ENCODE data around the gene RRAGA. TPM values are rescaled to one million over a fixed set of nuclear protein-coding genes. Genes with fewer than 3 reads are reported as not detected.

Gene RRAGA
- total RNA-seq, 4 donors from 2014 or later = 37.4 to 61.6 (median 57.8) TPM

GRCh38 chr9:19030899-19031298, 18.3 kb upstream of the RRAGA start:
- 89% methylated on average over 1 of the region's 1 CpG for WGBS

GRCh38 chr9:19032406-19032805, 16.8 kb upstream of the RRAGA start:
- Histone ChIP-seq H3K27ac (no peak overlapping the region), H3K9me3 (no peaks in the 10 kb centered on the region), H3K4me3 (no peak overlapping the region), H3K36me3 (no peaks in the 10 kb centered on the region), H3K4me1 (peaks cover 7% of the 10 kb centered on the region), H3K27me3 (no peaks in the 10 kb centered on the region)
- TF ChIP-seq EP300 (IDR thresholded peaks at IDR 0.05) = no peak
- no peak for TF ChIP-seq POLR2AphosphoS5 (IDR thresholded peaks at IDR 0.05)
- TF ChIP-seq POLR2A (IDR thresholded peaks at IDR 0.05) = no peak
- 69% methylated on average over 13 of the region's 14 CpGs for WGBS
- DNase-seq (ENCODE audit: low spot score in 2 of 2) = no peak

More at GRCh38 chr9:19030899-19031298, 18.3 kb upstream of the RRAGA start:
- DNase-seq (ENCODE audit: low spot score in 2 of 2) = no peak
- Histone ChIP-seq H3K36me3 (no peaks in the 10 kb centered on the region), H3K27me3 (no peaks in the 10 kb centered on the region), H3K4me1 (peaks cover 7% of the 10 kb centered on the region), H3K4me3 (no peak overlapping the region), H3K27ac (no peak overlapping the region), H3K9me3 (no peaks in the 10 kb centered on the region)
- no peak for TF ChIP-seq POLR2A (IDR thresholded peaks at IDR 0.05)
- TF ChIP-seq POLR2AphosphoS5 (IDR thresholded peaks at IDR 0.05) = no peak
- no peak for TF ChIP-seq CTCF (IDR thresholded peaks at IDR 0.05)
- TF ChIP-seq EP300 (IDR thresholded peaks at IDR 0.05) = no peak

GRCh38 chr9:19033015-19033414, 16.2 kb upstream of the RRAGA start, which contains the start of gene SAXO1:
Gene SAXO1 (minus strand): TSS chr9:19033209. CDS start chr9:19032908, 301 bp downstream.
- WGBS = 89% methylated on average over 10 of the region's 20 CpGs
- DNase-seq (ENCODE audit: low spot score in 2 of 2) = no peak
- H3K27me3 ChIP-seq = no peaks in the 10 kb centered on the region
- no peak within 1 kb of the TSS for H3K4me3 ChIP-seq
- peaks cover 7% of the 10 kb centered on the region for H3K4me1 ChIP-seq
- H3K36me3 ChIP-seq = no peaks in the 10 kb centered on the region
- TF ChIP-seq POLR2AphosphoS5 (IDR thresholded peaks at IDR 0.05) (no peak), POLR2A (IDR thresholded peaks at IDR 0.05) (no peak), CTCF (IDR thresholded peaks at IDR 0.05) (no peak), EP300 (IDR thresholded peaks at IDR 0.05) (no peak)
- H3K27ac ChIP-seq = no peak within 1 kb of the TSS
- no peaks in the 10 kb centered on the region for H3K9me3 ChIP-seq

- H3K4me3 ChIP-seq = no peak overlapping the region
- TF ChIP-seq POLR2AphosphoS5 (IDR thresholded peaks at IDR 0.05) (no peak), EP300 (IDR thresholded peaks at IDR 0.05) (no peak), POLR2A (IDR thresholded peaks at IDR 0.05) (no peak), CTCF (IDR thresholded peaks at IDR 0.05) (no peak)
- 100% methylated on average over 3 of the region's 5 CpGs for WGBS
- no peak overlapping the region for H3K27ac ChIP-seq
- DNase-seq (ENCODE audit: low spot score in 2 of 2) = no peak
- no peaks in the 10 kb centered on the region for H3K4me1 ChIP-seq
- no peaks in the 10 kb centered on the region for H3K9me3 ChIP-seq
- no peaks in the 10 kb centered on the region for H3K36me3 ChIP-seq
- H3K27me3 ChIP-seq = no peaks in the 10 kb centered on the region
These were observed 12.6 kb upstream of the RRAGA start for GRCh38 chr9:19036611-19037010.

- Histone ChIP-seq H3K4me1 (peaks cover 44% of the 10 kb centered on the region), H3K4me3 (peak overlapping the region; percentile 97), H3K9me3 (no peaks in the 10 kb centered on the region), H3K36me3 (no peaks in the 10 kb centered on the region), H3K27me3 (no peaks in the 10 kb centered on the region), H3K27ac (peak overlapping the region; percentile 98)
- TF ChIP-seq POLR2AphosphoS5 (IDR thresholded peaks at IDR 0.05) = no peak
- TF ChIP-seq CTCF (IDR thresholded peaks at IDR 0.05) = no peak
- TF ChIP-seq POLR2A (IDR thresholded peaks at IDR 0.05) = no peak
- no peak for TF ChIP-seq EP300 (IDR thresholded peaks at IDR 0.05)
- DNase-seq (ENCODE audit: low spot score in 2 of 2) = no peak
- WGBS = 3% methylated on average over 32 of the region's 33 CpGs
These were observed 850 bp downstream of the RRAGA start for GRCh38 chr9:19049917-19050636.

Data from suprapubic skin (tissue), 4 donors.